D721Med (cell line): ENCODE results near the gene KLHL17.

Experiments used
- DNase-seq: peaks from one replicate; pipeline ENCODE4 v3.0.0; 2011; ENCODE audit warnings: low spot score; ENCODE audit not compliant: insufficient read length
- FAIRE-seq: peaks from 2 replicates; lab custom pipeline; 2011; peaks lifted over from hg19 to GRCh38; lab: Jason Lieb, UNC
- TF ChIP-seq, protein P1 (sequence below): IDR thresholded peaks from 2 replicates; pipeline ENCODE4 v1.5.1; 2012; ENCODE audit warnings: mild to moderate bottlenecking, control low read depth; ENCODE audit not compliant: insufficient read depth; ENCODE audit errors: missing control alignments

Gene KLHL17

DNA sequence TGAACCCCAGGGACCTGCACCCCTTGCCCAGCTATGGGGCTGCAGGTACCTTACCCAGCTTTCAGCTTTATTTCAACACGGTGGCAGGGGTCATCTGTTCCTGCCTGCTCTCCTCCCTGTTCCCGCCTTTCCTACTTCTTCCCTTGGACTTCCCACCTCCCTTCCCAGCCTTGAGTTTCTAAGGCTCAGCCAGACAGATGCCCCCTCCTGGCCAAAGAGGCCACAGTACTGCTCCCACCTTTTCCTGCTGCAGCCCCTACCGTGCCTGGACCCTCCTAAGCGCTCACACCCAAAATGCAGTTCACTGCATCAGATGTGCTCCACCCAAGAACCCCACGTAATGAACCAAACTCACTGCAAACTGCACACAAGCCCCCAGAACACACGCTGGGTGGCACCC lies 9.0 kb upstream of the KLHL17 start:
- no peak for FAIRE-seq
- TF ChIP-seq, protein P1, sequence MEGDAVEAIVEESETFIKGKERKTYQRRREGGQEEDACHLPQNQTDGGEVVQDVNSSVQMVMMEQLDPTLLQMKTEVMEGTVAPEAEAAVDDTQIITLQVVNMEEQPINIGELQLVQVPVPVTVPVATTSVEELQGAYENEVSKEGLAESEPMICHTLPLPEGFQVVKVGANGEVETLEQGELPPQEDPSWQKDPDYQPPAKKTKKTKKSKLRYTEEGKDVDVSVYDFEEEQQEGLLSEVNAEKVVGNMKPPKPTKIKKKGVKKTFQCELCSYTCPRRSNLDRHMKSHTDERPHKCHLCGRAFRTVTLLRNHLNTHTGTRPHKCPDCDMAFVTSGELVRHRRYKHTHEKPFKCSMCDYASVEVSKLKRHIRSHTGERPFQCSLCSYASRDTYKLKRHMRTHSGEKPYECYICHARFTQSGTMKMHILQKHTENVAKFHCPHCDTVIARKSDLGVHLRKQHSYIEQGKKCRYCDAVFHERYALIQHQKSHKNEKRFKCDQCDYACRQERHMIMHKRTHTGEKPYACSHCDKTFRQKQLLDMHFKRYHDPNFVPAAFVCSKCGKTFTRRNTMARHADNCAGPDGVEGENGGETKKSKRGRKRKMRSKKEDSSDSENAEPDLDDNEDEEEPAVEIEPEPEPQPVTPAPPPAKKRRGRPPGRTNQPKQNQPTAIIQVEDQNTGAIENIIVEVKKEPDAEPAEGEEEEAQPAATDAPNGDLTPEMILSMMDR = peak; percentile 31
- no peak for DNase-seq

DNA sequence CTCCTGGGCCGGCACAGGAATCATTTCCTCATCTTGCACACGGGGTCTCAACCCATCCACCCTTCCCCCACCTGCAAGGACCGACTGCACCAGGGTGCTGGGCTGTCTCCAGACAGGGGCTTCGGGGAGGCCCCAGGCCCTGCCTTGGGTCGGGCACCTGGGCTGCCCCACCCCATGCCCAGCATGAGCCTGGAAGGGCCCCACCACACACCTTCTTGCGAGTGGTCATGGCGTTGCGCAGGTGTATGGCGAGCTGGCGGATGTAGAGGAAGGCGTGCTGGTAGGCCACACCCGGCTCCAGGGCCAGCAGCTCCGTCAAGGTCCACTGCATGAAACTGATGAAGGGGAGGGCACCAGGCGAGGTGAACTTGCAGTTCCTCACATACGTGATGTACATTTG lies 8.2 kb upstream of the KLHL17 start:
- DNase-seq (no peak), FAIRE-seq (no peak)
- TF ChIP-seq, protein P1 = no peak

DNA sequence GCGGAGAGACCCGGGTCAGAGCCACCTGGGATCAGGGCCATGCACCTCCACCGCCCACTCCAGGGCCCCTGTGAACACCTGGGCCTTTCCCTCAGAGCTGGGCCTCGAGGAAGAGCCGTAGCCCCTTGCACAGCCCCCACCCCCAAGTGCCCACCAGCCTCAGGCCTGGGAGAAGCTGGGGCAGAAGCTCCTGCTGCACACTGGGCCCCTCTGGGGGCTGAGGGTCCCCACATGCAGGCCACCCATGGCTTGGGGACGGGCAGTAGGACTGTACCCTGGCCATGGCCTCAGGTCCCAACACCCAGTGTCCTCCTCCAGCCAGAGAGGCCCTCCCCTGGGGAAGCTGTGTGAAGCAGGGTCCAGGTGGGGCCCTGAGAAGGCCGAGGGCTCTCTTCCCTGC lies 7.8 kb upstream of the KLHL17 start:
- FAIRE-seq (no peak), DNase-seq (no peak)
- TF ChIP-seq, protein P1 = no peak

DNA sequence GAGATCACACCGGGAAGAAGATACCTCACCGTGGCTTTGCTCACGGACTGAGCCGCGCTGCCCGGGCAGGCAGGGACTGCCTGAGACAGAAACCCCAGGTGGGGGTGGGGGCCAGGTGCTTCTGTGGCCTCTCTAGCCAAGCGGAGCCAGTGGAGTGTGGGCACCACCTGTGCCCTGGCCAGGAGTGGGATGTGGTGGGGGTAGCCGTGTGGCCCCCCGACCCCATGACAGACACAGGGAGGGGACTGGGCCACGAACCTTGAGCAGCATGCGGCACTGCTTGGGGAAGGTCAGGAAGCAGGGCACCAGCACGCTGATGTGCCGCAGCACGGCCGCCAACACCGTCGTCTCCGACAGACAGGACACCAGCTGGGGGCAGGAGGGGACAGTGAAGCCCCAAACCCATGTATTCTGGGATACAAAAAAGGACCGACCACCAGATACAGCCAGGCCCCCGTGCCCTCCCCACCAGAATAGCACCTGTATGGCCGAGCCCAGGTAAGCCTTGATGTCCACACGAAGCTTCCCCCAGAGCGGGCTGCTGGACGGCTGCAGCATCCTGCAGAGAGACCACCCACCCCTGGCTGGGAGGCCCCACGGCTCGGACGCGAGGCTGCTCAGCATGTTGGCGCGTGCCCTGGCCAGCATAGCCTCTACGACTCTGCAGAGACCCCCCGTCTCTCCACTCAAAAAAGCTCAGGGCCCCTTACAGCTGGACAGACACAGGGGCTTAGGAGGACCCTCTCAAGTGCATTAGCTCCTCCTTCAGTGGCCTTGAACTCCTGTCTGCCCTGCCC lies 6.7 kb upstream of the KLHL17 start:
- FAIRE-seq (no peak), DNase-seq (no peak)
- TF ChIP-seq, protein P1 = no peak

DNA sequence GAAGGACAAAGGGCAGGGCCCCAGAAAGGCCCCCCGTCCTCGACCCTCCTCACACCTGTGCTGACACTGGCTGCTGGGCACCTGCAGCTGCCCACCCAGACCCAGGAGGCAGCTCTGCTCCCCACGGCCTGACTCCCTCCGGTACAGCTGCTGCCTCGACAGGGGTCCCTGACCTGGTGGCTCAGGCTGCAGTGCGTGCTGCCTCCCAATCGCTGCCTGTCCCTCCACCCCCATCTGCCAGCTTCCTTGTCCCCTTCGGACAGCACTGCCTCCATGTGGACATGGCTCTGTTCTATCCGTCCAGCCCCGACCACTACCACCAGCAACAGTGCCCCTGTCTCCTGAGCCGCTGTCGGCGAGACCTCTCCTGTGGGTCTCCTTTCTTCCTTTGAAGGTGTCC lies 5.5 kb upstream of the KLHL17 start:
- FAIRE-seq (no peak), DNase-seq (no peak)
- TF ChIP-seq, protein P1 = no peak

DNA sequence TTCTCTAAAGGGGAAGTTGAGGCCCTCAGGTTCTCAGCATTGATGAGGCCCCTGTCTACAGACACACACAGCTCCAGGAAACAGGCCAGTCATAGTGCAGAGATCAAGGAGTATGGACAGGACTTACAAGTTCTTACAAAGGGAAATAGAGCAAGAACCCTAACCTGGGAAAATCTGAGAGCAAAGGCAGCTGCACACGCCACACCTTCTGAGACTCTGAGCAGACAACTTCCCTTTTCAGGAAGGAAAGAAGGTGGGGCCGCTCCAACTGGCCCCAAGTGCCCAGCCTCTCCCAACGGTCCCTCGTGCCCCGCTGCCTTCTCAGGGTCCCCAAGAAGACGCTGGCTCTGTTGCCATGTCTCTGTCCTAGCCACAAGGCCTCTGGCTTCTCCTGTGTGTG lies 4.9 kb upstream of the KLHL17 start:
- TF ChIP-seq, protein P1 = no peak
- no peak for FAIRE-seq
- DNase-seq = no peak

DNA sequence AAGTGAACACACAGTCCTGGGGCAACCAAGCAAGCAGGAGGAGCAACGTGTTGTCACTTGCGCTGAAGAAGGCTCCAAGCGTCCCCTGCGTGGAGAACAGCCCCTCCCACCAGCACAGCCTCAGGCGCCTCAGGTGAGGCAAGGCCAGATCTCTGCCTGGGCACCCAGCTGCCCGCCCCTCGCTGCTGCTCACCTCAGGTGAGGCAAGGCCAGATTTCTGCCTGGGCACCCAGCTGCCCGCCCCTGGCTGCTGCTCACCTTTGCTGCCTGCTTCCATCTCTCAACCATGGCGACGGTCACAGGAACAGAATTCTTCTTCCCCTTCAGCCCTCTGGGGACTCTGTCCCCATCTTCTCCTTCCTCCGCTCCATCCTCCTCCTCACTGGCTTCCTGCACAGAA lies 3.7 kb upstream of the KLHL17 start:
- DNase-seq (no peak), FAIRE-seq (no peak)
- TF ChIP-seq, protein P1 = no peak
